SK-N-SH (cell line): ENCODE results near the gene RGS11. TPM values are rescaled to one million over a fixed set of nuclear protein-coding genes. Genes with fewer than 3 reads are reported as not detected.

Experiments used
- CTCF ChIA-PET: fragments of 300-600, 350-600 bp; formaldehyde crosslinking; extraction: SDS; loops from one replicate; lab custom pipeline; 2021; lab: Yijun Ruan, JAX
- POLR2A ChIA-PET: fragments of 350-600 bp; sonication (Branson Sonifier 250); formaldehyde crosslinking; extraction: SDS; loops from one replicate; lab custom pipeline; 2020; ENCODE audit warnings: antibody characterized with exemption, inconsistent platforms; lab: Yijun Ruan, JAX
- DNase-seq: peaks from one replicate; pipeline ENCODE4 v3.0.0; 2012
- H2AFZ ChIP-seq: fragments of 200-600 bp; sonication (generic); 2 replicates; pipeline ENCODE4 v1.8.1; 2016; ENCODE audit warnings: antibody characterized with exemption, mild to moderate bottlenecking, low read depth
- H3F3A ChIP-seq: fragments of 200-600 bp; sonication (generic); replicated peaks from 2 replicates; pipeline ENCODE3; 2016; ENCODE audit warnings: antibody characterized with exemption, mild to moderate bottlenecking; ENCODE audit not compliant: insufficient read depth
- H3K27ac ChIP-seq, 2 experiments: fragments of 200-500 bp in 1 of 2; fragments of 200-600 bp in 1 of 2; sonication (Bioruptor generic) in 1 of 2; sonication (generic), shearing (Covaris generic) in 1 of 2; 2 replicates each; pipeline versions ENCODE4 v1.5.1 to v1.6.1; 2014 to 2016; ENCODE audit warnings: low read depth in 2 of 2, inconsistent platforms in 1 of 2, low read length in 1 of 2, mild to moderate bottlenecking in 1 of 2, mixed read lengths in 1 of 2
- H3K27me3 ChIP-seq: fragments of 200-600 bp; sonication (generic), shearing (Covaris generic); 2 replicates; pipeline ENCODE4 v1.6.1; 2016; ENCODE audit warnings: mixed run types; ENCODE audit not compliant: insufficient read depth
- H3K36me3 ChIP-seq, 2 experiments: fragments of 200-500 bp in 1 of 2; fragments of 200-600 bp in 1 of 2; sonication (Bioruptor generic) in 1 of 2; sonication (generic) in 1 of 2; replicated peaks in 1 of 2; 2 replicates each; pipeline versions ENCODE3 to v1.5.1; 2014 to 2016; ENCODE audit warnings: low read length in 1 of 2, mild to moderate bottlenecking in 1 of 2; ENCODE audit not compliant: insufficient read depth in 2 of 2, control insufficient read depth in 1 of 2
- H3K4me1 ChIP-seq, 2 experiments: fragments of 200-500 bp in 1 of 2; fragments of 200-600 bp in 1 of 2; sonication (Bioruptor generic) in 1 of 2; sonication (generic), shearing (Covaris generic) in 1 of 2; 2 replicates each; pipeline versions ENCODE4 v1.5.1 to v1.6.1; 2014 to 2016; ENCODE audit warnings: low read depth in 1 of 2, low read length in 1 of 2, mixed run types in 1 of 2; ENCODE audit not compliant: insufficient read depth in 2 of 2, control insufficient read depth in 1 of 2
- H3K4me2 ChIP-seq: fragments of 200-600 bp; sonication (generic), shearing (Covaris generic); 2 replicates; pipeline ENCODE4 v1.6.1; 2017; ENCODE audit warnings: mixed run types
- H3K4me3 ChIP-seq, 2 experiments: fragments of 200-500 bp in 1 of 2; fragments of 200-600 bp in 1 of 2; sonication (Bioruptor generic) in 1 of 2; sonication (generic), shearing (Covaris generic) in 1 of 2; 2 replicates each; pipeline versions ENCODE4 v1.5.1 to v1.8.1; 2014 to 2016; ENCODE audit warnings: low read depth in 2 of 2, inconsistent platforms in 1 of 2, low read length in 1 of 2, mild to moderate bottlenecking in 1 of 2, mixed read lengths in 1 of 2, moderate library complexity in 1 of 2
- H3K79me2 ChIP-seq: fragments of 200-600 bp; sonication (generic); 2 replicates; pipeline ENCODE4 v1.8.1; 2017; ENCODE audit warnings: mild to moderate bottlenecking; ENCODE audit not compliant: insufficient read depth
- H3K9ac ChIP-seq: fragments of 200-600 bp; sonication (generic); 2 replicates; pipeline ENCODE4 v1.6.1; 2017; ENCODE audit warnings: mixed run types
- H3K9me2 ChIP-seq: fragments of 200-600 bp; sonication (generic); 2 replicates; pipeline ENCODE4 v1.6.1; 2017; ENCODE audit warnings: mixed run types
- H3K9me3 ChIP-seq: fragments of 200-600 bp; sonication (generic); 2 replicates; pipeline ENCODE4 v1.6.1; 2017; ENCODE audit warnings: mixed run types, mild to moderate bottlenecking, moderate library complexity
- H4K20me1 ChIP-seq: fragments of 200-600 bp; sonication (generic); 2 replicates; pipeline ENCODE4 v1.6.1; 2017; ENCODE audit warnings: mild to moderate bottlenecking, mixed run types; ENCODE audit not compliant: insufficient read depth
- ELF1 ChIP-seq: IDR thresholded peaks from 2 replicates; pipeline ENCODE4 v1.4.0; 2012
- TAF1 ChIP-seq: IDR thresholded peaks from 2 replicates; pipeline ENCODE4 v1.6.1; 2012; ENCODE audit warnings: low read depth, mild to moderate bottlenecking, low read length, moderate library complexity, borderline replicate concordance
- TCF12 ChIP-seq: IDR thresholded peaks from 2 replicates; pipeline ENCODE4 v1.4.0; 2012
- WGBS: methylation state at CpG from one replicate; pipeline ENCODE4 v1.1.6; 2017; ENCODE audit warnings: low lambda C conversion rate; 5-methylcytosine and 5-hydroxymethylcytosine counted together
- polyA plus RNA-seq, 3 experiments: library from polyadenylated mRNA; depleted of rRNA; stranded (reverse); fragments of >200 nt; gene quantifications; 2 replicates each; pipeline ENCODE4 v1.2.3, GENCODE V29; 2012
- TF ChIP-seq, protein P1 (sequence below): fragments of 150-350 bp; IDR thresholded peaks from 2 replicates; pipeline ENCODE4 v1.6.1; 2016; ENCODE audit warnings: mild to moderate bottlenecking, low read depth, low read length
- TF ChIP-seq, protein P2 (sequence below): fragments of 200-600 bp; sonication (generic); IDR thresholded peaks from 2 replicates; pipeline ENCODE4 v1.6.1; 2017; ENCODE audit warnings: antibody characterized with exemption, mild to moderate bottlenecking, moderate library complexity
- TF ChIP-seq, protein P3 (sequence below): IDR thresholded peaks from 2 replicates; pipeline ENCODE4; 2012

RGS11 gene
- polyA plus RNA-seq, 1 of the 3 experiments (the other 2 are of a cell fraction): 9.8 TPM

DNA sequence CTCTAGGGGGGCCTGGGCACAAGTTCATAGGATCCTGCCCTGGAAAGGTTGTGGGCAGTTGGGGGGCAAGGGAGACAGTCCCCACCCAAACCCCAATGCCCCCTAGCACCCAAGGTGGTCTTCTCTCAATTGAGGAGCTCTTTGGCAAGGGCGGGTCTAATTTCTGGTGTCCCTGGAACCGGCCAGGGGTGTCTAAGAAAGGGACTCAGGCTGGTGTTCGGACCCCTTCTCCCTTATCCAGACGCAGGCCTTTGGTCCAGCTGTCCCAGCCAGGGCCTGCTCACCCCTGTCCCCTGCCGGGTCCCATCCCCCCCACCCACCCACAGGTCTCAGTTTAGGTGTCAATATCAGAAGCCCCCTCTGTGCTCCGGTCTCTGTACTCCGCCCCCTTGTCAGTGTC is 3.8 kb upstream of the RGS11 start:
- 89% methylated on average over 6 of the region's 7 CpGs for WGBS
- Histone ChIP-seq H3K79me2 (no peaks in the 10 kb centered on the region), H3K27ac (no peak overlapping the region), H3K27me3 (no peaks in the 10 kb centered on the region), H3F3A (peaks cover 3% of the 10 kb centered on the region), H3K9me3 (no peaks in the 10 kb centered on the region), H3K4me3 (no peak overlapping the region), H3K36me3 (no peaks in the 10 kb centered on the region), H3K4me2 (no peak overlapping the region), H2AFZ (no peak overlapping the region), H4K20me1 (no peaks in the 10 kb centered on the region), H3K9ac (no peak overlapping the region), H3K4me1 (peaks cover 0 to 13% of the 10 kb centered on the region in 2 experiments; a peak in 1 of 4 replicates), H3K9me2 (no peaks in the 10 kb centered on the region)
- ChIA-PET POLR2A (no interaction called here), CTCF (interaction anchor here (0.8 to 1.5 kb wide), 4 partner anchors 44 to 83 kb away, joined by 3 to 5 read pairs (median 4); partner anchors contain the start of gene AXIN1)
- DNase-seq: no peak
- TF ChIP-seq ELF1: no peak
- TF ChIP-seq, protein P1, sequence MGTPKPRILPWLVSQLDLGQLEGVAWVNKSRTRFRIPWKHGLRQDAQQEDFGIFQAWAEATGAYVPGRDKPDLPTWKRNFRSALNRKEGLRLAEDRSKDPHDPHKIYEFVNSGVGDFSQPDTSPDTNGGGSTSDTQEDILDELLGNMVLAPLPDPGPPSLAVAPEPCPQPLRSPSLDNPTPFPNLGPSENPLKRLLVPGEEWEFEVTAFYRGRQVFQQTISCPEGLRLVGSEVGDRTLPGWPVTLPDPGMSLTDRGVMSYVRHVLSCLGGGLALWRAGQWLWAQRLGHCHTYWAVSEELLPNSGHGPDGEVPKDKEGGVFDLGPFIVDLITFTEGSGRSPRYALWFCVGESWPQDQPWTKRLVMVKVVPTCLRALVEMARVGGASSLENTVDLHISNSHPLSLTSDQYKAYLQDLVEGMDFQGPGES: no peak

DNA sequence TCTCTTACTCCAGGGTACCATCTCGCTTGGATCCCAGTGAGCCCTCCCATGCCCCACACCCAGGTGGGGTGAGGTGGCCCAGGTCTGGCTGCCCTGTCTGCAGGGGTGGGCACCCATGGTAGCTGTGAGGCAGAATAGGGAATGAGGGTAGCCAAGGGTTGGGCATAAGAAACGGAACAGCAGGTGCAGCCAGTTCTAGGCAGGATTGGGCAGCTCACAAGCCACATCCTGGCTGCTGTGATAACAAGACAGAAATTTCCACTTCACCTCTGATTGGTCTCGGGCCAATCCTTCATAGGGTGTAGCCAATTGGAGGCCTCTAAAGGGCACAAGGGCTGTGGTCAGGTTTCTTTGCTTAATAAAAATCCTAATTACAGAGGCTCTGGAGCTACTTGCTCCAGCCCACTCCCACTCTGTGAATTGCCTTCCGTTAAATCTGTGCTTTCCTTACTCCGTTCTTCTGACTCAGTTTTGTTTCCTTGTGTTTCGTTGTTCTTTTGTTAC is 3.2 kb upstream of the RGS11 start:
- H2AFZ ChIP-seq: no peak overlapping the region
- POLR2A ChIA-PET: no interaction called here
- H3K79me2 ChIP-seq: no peaks in the 10 kb centered on the region
- CTCF ChIA-PET: interaction anchor here (0.8 to 1.5 kb wide), 5 partner anchors 8 to 83 kb away, joined by 3 to 5 read pairs (median 3); partner anchors contain the start of gene AXIN1
- 79% methylated on average over 5 of the region's 6 CpGs for WGBS
- H3K9me3 ChIP-seq: no peaks in the 10 kb centered on the region
- no peaks in the 10 kb centered on the region for H3K27me3 ChIP-seq
- no peak overlapping the region for H3K9ac ChIP-seq
- H3K4me3 ChIP-seq: no peak overlapping the region
- H3K9me2 ChIP-seq: no peaks in the 10 kb centered on the region
- TF ChIP-seq, protein P2, sequence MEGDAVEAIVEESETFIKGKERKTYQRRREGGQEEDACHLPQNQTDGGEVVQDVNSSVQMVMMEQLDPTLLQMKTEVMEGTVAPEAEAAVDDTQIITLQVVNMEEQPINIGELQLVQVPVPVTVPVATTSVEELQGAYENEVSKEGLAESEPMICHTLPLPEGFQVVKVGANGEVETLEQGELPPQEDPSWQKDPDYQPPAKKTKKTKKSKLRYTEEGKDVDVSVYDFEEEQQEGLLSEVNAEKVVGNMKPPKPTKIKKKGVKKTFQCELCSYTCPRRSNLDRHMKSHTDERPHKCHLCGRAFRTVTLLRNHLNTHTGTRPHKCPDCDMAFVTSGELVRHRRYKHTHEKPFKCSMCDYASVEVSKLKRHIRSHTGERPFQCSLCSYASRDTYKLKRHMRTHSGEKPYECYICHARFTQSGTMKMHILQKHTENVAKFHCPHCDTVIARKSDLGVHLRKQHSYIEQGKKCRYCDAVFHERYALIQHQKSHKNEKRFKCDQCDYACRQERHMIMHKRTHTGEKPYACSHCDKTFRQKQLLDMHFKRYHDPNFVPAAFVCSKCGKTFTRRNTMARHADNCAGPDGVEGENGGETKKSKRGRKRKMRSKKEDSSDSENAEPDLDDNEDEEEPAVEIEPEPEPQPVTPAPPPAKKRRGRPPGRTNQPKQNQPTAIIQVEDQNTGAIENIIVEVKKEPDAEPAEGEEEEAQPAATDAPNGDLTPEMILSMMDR: no peak
- TF ChIP-seq, protein P3, sequence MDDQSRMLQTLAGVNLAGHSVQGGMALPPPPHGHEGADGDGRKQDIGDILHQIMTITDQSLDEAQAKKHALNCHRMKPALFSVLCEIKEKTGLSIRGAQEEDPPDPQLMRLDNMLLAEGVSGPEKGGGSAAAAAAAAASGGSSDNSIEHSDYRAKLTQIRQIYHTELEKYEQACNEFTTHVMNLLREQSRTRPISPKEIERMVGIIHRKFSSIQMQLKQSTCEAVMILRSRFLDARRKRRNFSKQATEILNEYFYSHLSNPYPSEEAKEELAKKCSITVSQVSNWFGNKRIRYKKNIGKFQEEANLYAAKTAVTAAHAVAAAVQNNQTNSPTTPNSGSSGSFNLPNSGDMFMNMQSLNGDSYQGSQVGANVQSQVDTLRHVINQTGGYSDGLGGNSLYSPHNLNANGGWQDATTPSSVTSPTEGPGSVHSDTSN: peak; percentile 81
- no peak for TF ChIP-seq TAF1
- no peak for TF ChIP-seq TCF12
- no peaks in the 10 kb centered on the region for H4K20me1 ChIP-seq
- H3K4me1 ChIP-seq: peaks cover 0 to 13% of the 10 kb centered on the region in 2 experiments; a peak in 1 of 4 replicates
- no peak for DNase-seq
- H3F3A ChIP-seq: peaks cover 3% of the 10 kb centered on the region
- H3K27ac ChIP-seq: no peak overlapping the region
- H3K4me2 ChIP-seq: no peak overlapping the region
- H3K36me3 ChIP-seq: no peaks in the 10 kb centered on the region
